GM12891 (cell line): ENCODE data around the gene NUB1.

ENCODE experiments used
- DNase-seq: peaks from one replicate; pipeline ENCODE4 v3.0.0; 2011; ENCODE audit warnings: low spot score; ENCODE audit not compliant: insufficient read length
- FAIRE-seq: peaks from 2 replicates; lab custom pipeline; 2011; peaks lifted over from hg19 to GRCh38; lab: Jason Lieb, UNC
- PAX5 ChIP-seq: IDR thresholded peaks from 2 replicates; pipeline ENCODE4 v1.6.1; 2011; ENCODE audit warnings: low read length, moderate library complexity, mild to moderate bottlenecking; ENCODE audit not compliant: insufficient read depth, severe bottlenecking
- POLR2A ChIP-seq: IDR thresholded peaks from 2 replicates; pipeline ENCODE4 v1.6.1; 2011; ENCODE audit warnings: low read depth, low read length, control low read depth
- POLR2AphosphoS5 ChIP-seq: IDR thresholded peaks from 2 replicates; pipeline ENCODE4 v1.6.1; 2011; ENCODE audit warnings: low read depth, low read length, control low read depth
- POU2F2 ChIP-seq: IDR thresholded peaks from 2 replicates; pipeline ENCODE4 v1.6.1; 2011; ENCODE audit warnings: low read depth, mild to moderate bottlenecking, control low read depth, low read length, moderate library complexity
- SPI1 ChIP-seq: IDR thresholded peaks from 2 replicates; pipeline ENCODE4 v1.6.1; 2011; ENCODE audit warnings: low read depth, low read length, control low read depth
- TAF1 ChIP-seq: IDR thresholded peaks from 2 replicates; pipeline ENCODE4 v1.6.1; 2011; ENCODE audit warnings: low read depth, low read length, control low read depth

NUB1 gene

DNA sequence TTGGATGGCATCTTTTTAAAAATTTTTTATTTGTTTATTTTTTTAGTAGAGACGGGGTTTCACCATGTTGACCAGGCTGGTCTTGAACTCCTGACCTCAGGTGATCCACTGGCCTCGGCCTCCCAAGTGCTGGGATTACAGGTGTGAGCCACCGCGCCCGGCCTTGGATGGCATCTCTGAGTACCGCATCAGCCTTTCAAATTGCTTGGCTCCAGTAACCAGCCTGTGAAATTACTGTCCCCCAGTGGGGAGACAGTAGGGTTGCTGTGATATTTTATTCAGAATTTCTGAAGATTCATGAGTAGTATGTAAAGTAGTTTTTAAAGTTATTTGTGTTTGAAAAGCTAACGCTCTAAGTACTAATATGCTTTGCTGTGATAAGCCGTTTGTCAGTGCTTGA, 1.2 kb downstream of the NUB1 start:
- no peak for DNase-seq
- FAIRE-seq: peak; percentile 20
- TF ChIP-seq PAX5 (no peak), TAF1 (no peak), SPI1 (no peak), POU2F2 (no peak), POLR2AphosphoS5 (no peak), POLR2A (no peak)

- no peak for TF ChIP-seq POU2F2
- no peak for TF ChIP-seq PAX5
- TF ChIP-seq POLR2A: no peak
- no peak for TF ChIP-seq SPI1
- no peak for FAIRE-seq
- no peak for DNase-seq
These were observed 1.9 kb downstream of the NUB1 start for GRCh38 chr7:151343516-151343915.

DNA sequence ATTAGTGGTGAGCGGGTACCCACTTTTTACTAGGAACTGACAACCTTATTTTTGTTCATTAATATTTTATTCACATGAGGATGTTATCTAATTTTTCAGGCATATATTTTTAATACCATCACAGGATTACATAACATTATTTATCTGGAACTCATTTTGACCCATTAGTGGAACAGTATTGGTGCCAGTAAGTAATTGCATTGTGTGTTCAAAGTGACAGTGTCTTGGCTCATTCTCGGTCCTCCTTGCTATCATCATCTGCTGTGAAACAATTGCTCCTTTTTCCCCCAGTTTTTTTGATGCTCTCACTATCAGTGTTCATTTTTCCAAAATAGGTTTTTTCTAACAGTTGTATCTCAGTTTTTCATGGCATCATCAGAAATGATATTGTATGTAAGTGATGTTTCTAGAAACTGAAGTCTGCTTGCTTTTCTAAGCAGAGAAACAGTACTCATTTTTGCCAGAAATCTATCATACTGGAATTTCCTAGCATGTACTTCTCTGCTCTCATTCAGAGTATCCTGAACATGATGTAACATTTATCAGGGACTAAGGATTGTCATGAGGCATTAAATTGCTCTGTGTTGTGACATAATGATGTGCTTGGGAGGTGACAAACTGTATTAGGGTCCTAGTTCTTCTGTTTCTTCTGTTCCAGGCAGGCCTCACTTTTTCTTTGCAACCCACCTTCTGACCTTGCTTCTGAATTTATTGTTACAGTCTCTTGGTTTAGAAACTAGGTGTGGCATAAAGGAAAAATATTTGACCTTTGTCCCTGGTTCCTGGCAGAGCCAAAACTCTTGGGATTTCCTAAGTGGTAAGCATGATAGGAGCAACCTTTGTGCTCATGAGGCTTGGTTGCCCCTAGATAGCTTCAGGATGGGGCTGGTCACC, 4.2 kb downstream of the NUB1 start:
- FAIRE-seq (no peak), DNase-seq (no peak)
- no peak for TF ChIP-seq POU2F2
- no peak for TF ChIP-seq POLR2AphosphoS5
- TF ChIP-seq PAX5: no peak
- no peak for TF ChIP-seq TAF1
- no peak for TF ChIP-seq POLR2A
- TF ChIP-seq SPI1: no peak

GRCh38 chr7:151346470-151346769, 4.8 kb downstream of the NUB1 start:
- TF ChIP-seq POU2F2 (no peak), SPI1 (no peak), POLR2AphosphoS5 (no peak), TAF1 (no peak), POLR2A (no peak), PAX5 (no peak)
- DNase-seq: no peak
- FAIRE-seq: no peak

DNA sequence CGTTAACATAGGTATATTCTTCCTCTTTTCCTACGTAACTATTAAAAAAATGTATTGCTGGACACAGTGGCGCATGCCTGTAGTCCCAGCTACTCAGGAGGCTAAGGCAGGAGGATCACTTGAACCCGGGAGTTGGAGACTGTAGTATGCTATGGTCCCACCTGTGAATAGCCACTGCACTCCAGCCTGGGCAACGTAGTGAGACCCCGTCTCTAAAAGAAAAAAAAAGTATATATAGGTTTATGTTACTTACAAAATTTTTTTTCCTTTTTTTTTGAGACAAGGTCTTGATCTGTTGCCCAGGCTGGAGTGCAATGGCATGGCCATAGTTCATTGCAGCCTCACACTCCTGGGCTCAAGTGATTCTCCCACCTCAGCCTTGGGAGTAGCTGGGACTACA, 5.6 kb downstream of the NUB1 start:
- DNase-seq: no peak
- FAIRE-seq: no peak
- TF ChIP-seq TAF1 (no peak), SPI1 (no peak), POU2F2 (no peak), POLR2A (no peak), PAX5 (no peak), POLR2AphosphoS5 (no peak)

- no peak for TF ChIP-seq PAX5
- no peak for TF ChIP-seq POU2F2
- TF ChIP-seq POLR2A: no peak
- TF ChIP-seq SPI1: no peak
- no peak for TF ChIP-seq POLR2AphosphoS5
- no peak for TF ChIP-seq TAF1
- no peak for FAIRE-seq
These were observed 7.4 kb downstream of the NUB1 start for GRCh38 chr7:151348970-151349369.

GRCh38 chr7:151349507-151349853, 7.9 kb downstream of the NUB1 start:
- no peak for DNase-seq
- no peak for FAIRE-seq
- TF ChIP-seq TAF1: no peak

More at GRCh38 chr7:151348970-151349369, 7.4 kb downstream of the NUB1 start:
- no peak for DNase-seq

GRCh38 chr7:151351027-151351426, 9.4 kb downstream of the NUB1 start:
- no peak for TF ChIP-seq POU2F2
- TF ChIP-seq PAX5: no peak
- TF ChIP-seq SPI1: no peak
- TF ChIP-seq TAF1: no peak
- TF ChIP-seq POLR2AphosphoS5: no peak
- no peak for TF ChIP-seq POLR2A
- no peak for DNase-seq
- peak; percentile 5 for FAIRE-seq

- DNase-seq: no peak
- no peak for TF ChIP-seq POLR2A
- no peak for TF ChIP-seq POU2F2
- TF ChIP-seq POLR2AphosphoS5: no peak
- no peak for TF ChIP-seq PAX5
- no peak for TF ChIP-seq TAF1
- peak; percentile 74 for TF ChIP-seq SPI1
- no peak for FAIRE-seq
These were observed 10.4 kb downstream of the NUB1 start for GRCh38 chr7:151351967-151352366.

GRCh38 chr7:151352512-151352911, 10.9 kb downstream of the NUB1 start:
- DNase-seq (no peak), FAIRE-seq (no peak)
- TF ChIP-seq SPI1 (no peak), POLR2A (no peak), PAX5 (no peak), POLR2AphosphoS5 (no peak), POU2F2 (no peak), TAF1 (no peak)
